GM23248 (cell line): Measurements from ENCODE around the gene THTPA.

Experiments used
- EZH2 ChIP-seq: fragments of 200-600 bp; sonication (generic); IDR thresholded peaks from 2 replicates; pipeline ENCODE4 v1.6.1; 2018; ENCODE audit warnings: antibody characterized with exemption, mild to moderate bottlenecking; ENCODE audit not compliant: insufficient read depth, poor library complexity, severe bottlenecking
- EZH2phosphoT487 ChIP-seq: fragments of 200-600 bp; sonication (generic); IDR thresholded peaks from 2 replicates; pipeline ENCODE4 v1.6.1; 2018; ENCODE audit warnings: antibody characterized with exemption, moderate library complexity, mild to moderate bottlenecking, low read depth; ENCODE audit not compliant: insufficient read depth

DNA sequence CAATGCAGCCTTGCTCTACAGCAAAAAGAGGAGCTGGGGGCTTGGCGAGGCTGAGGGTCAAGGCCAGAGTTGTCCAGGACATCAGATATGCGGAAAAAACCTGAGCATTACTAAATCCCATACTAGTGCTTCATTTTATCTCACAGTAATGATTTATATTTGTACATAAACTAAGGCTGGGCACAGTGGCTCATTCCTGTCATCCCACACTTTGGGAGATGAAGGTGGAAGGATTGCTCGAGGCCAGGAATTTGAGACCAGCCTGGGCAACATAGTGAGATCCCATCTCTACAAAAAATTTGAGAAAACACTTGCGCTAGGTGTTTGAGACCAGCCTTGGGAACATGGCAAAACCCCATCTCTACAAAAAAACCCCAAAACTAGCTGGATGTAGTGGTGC is 34.1 kb downstream of the THTPA start:
- TF ChIP-seq EZH2phosphoT487 (no peak), EZH2 (no peak)
